Adipocyte (in vitro differentiated cells): ENCODE results near the gene NSUN6.

ENCODE experiments used
- DNase-seq: peaks from one replicate; pipeline ENCODE4 v3.0.0-alpha.2; 2015; ENCODE audit warnings: low read depth
- H3K27me3 ChIP-seq: replicated peaks from 2 replicates; pipeline ENCODE4 v1.7.0; 2013; ENCODE audit warnings: mild to moderate bottlenecking, low read length, moderate library complexity; ENCODE audit not compliant: control insufficient read depth, insufficient read depth
- H3K36me3 ChIP-seq: 2 replicates; pipeline ENCODE4 v1.7.0; 2013; ENCODE audit warnings: low read length, mild to moderate bottlenecking, moderate library complexity; ENCODE audit not compliant: control insufficient read depth, insufficient read depth, severe bottlenecking
- H3K4me1 ChIP-seq: 2 replicates; pipeline ENCODE4 v1.7.0; 2013; ENCODE audit warnings: mild to moderate bottlenecking, low read length, moderate library complexity; ENCODE audit not compliant: control insufficient read depth, insufficient read depth
- H3K4me3 ChIP-seq: 2 replicates; pipeline ENCODE4 v1.7.0; 2013; ENCODE audit warnings: mild to moderate bottlenecking, low read length, moderate library complexity
- H3K9ac ChIP-seq: 2 replicates; pipeline ENCODE4 v1.7.0; 2013; ENCODE audit warnings: mild to moderate bottlenecking, low read length, moderate library complexity
- H3K9me3 ChIP-seq: 2 replicates; pipeline ENCODE4 v1.7.0; 2013; ENCODE audit warnings: mild to moderate bottlenecking, low read length, moderate library complexity; ENCODE audit not compliant: control insufficient read depth

Gene NSUN6

DNA sequence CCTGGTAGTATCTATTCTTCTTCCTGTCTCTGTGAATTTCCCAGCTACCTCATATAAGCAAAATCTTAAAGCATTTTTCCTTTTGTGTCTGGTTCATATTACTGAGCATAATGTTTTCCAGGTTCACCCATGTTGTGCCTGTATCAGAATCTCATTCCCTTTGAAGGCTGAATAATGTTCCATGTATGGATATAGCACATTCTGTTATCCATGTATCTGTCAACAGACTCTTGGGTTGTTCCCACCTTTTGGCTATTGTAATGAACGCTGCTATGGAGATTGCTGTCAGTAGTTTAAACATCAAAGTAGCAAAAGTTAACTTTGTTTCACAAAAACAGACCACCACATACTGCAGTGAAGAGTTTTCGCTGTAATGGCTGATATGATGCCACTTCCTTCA, 99.9 kb downstream of the NSUN6 start:
- DNase-seq, result no peak
- Histone ChIP-seq H3K27me3 (no peaks in the 10 kb centered on the region), H3K4me3 (no peak overlapping the region), H3K9me3 (no peaks in the 10 kb centered on the region), H3K9ac (no peak overlapping the region), H3K4me1 (no peaks in the 10 kb centered on the region), H3K36me3 (peaks cover 14% of the 10 kb centered on the region)

DNA sequence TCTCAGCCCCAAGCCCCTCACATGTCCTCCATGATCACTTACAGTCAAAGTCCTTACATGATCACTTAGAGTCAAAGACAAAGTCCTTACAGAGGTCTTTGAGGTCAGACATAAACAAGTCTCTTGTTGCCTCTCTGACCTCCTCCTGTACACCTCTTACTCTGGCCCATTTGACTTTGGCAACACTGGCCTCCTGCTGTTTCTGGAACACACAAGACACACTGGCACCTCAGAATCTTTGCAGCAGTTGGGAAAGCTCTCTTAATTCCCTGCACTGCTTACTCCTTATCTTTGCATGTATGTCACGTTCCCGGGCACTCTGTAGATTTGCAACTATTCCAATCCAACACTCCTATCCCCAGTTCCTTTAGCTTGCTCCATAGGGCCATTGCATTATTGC, 102.3 kb downstream of the NSUN6 start:
- Histone ChIP-seq H3K36me3 (peaks cover 4% of the 10 kb centered on the region), H3K27me3 (no peaks in the 10 kb centered on the region), H3K4me1 (no peaks in the 10 kb centered on the region), H3K9ac (no peak overlapping the region), H3K4me3 (no peak overlapping the region), H3K9me3 (no peaks in the 10 kb centered on the region)
- DNase-seq, result no peak

DNA sequence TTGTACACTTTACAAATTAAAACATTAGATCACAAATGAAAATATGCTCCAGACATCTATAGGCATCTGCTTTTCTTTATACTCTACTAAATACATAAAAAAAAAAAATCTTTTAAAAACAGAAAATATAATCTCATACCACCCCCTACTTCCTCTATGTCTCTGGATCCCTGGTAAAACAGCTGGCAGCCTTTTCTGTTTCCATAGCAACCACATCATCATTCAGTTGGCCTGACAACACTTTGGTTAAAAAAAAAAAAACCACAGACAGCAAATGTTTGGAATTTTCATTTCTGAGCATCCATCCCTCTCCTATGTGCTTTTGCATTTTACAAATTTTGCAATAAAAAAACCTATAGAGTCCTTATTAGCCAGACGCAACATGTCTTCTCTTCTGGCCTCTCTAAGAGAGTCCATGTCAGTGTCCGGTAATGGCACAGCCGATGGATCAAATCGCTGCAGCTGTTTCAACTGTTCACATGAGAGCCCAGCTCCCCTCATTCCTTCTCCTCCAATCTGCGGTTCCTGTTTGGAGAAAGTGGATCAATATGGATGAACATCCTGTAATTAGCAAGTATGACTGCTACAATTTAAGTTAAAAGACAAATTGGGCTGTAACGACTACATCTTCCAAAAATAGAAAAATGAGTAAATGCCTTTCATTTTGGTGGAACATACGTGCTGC, 105.6 kb downstream of the NSUN6 start:
- Histone ChIP-seq H3K27me3 (no peaks in the 10 kb centered on the region), H3K4me1 (no peaks in the 10 kb centered on the region), H3K9ac (no peak overlapping the region), H3K4me3 (no peak overlapping the region), H3K9me3 (no peaks in the 10 kb centered on the region), H3K36me3 (peaks cover 10% of the 10 kb centered on the region)
- DNase-seq, result no peak

DNA sequence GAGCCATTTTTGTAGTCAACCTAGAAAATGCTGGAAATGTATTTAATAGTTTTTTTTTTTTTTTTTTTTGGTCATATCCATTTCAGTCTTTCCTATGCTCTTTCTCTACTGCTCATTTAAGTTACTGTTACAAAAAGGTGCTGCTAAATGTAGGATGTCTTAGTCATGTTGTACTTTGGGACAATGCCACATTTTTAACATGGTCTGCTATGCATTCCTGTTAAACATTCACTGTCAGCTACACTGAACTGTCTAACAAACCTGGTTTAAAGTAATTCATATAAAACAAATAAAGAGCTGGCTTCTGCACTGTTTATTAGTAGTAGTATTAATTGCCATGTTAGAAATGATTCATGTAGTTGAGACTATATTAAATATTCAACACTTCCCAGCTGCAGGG, 108.6 kb downstream of the NSUN6 start:
- no peaks in the 10 kb centered on the region for H3K4me1 ChIP-seq
- H3K4me3 ChIP-seq, result no peak overlapping the region
- no peak overlapping the region for H3K9ac ChIP-seq
- H3K27me3 ChIP-seq, result no peaks in the 10 kb centered on the region
- peaks cover 36% of the 10 kb centered on the region for H3K36me3 ChIP-seq
- H3K9me3 ChIP-seq, result no peaks in the 10 kb centered on the region
- peak; percentile 45 for DNase-seq

DNA sequence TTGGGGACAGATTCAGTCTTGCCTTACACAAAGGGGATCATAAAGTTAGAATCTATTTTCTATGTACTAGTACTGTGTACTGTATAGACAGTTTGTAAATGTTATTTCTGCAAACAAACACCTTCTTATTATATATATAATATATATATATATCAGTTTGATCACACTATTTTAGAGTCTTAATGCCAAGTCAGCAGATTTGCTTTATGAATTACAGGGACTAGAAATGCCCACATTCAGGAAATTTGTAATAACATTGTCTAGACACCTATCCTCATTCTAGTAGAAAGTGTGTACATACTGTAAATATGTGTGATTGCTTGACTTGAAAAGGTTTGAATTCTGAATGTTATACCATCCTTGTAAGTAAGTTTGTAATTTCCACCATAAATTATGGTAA, 111.2 kb downstream of the NSUN6 start:
- Histone ChIP-seq H3K27me3 (no peaks in the 10 kb centered on the region), H3K9ac (no peak overlapping the region), H3K4me1 (no peaks in the 10 kb centered on the region), H3K9me3 (no peaks in the 10 kb centered on the region), H3K36me3 (peaks cover 53% of the 10 kb centered on the region), H3K4me3 (no peak overlapping the region)
- DNase-seq, result no peak

DNA sequence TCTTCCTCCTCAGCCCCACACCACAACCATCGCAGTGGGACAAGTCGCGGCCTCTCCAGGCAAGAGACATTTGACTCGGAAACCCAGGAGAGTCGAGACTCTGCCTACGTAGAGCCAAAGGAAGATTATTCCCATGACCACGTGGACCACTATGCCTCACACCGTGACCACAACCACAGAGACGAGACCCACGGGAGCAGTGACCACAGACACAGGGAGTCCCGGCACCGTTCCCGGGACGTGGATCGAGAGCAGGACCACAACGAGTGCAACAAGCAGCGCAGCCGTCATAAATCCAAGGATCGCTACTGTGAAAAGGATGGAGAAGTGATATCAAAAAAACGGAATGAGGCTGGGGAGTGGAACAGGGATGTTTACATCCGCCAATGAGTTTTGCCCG, 112.1 kb downstream of the NSUN6 start:
- Histone ChIP-seq H3K27me3 (no peaks in the 10 kb centered on the region), H3K36me3 (peaks cover 62% of the 10 kb centered on the region), H3K9me3 (no peaks in the 10 kb centered on the region), H3K9ac (no peak overlapping the region), H3K4me1 (no peaks in the 10 kb centered on the region), H3K4me3 (no peak overlapping the region)
- no peak for DNase-seq

DNA sequence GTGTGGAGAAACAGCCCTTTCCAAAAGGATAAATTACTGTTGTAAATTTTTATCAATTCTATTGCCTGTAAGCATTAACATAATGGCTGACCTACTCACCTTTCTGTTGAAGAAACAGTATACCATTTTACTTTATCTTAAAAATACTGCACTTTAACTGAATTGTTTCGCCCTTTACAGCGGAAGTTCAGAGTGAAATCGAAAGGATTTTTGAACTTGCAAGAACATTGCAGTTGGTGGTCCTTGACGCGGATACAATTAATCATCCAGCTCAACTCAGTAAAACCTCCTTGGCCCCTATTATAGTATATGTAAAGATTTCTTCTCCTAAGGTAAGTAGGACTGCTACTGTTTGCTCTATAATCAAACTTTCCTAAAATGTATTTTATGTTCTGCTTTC, 117.5 kb downstream of the NSUN6 start:
- DNase-seq, result no peak
- Histone ChIP-seq H3K4me1 (no peaks in the 10 kb centered on the region), H3K27me3 (no peaks in the 10 kb centered on the region), H3K9ac (no peak overlapping the region), H3K9me3 (no peaks in the 10 kb centered on the region), H3K36me3 (peaks cover 63% of the 10 kb centered on the region), H3K4me3 (no peak overlapping the region)

DNA sequence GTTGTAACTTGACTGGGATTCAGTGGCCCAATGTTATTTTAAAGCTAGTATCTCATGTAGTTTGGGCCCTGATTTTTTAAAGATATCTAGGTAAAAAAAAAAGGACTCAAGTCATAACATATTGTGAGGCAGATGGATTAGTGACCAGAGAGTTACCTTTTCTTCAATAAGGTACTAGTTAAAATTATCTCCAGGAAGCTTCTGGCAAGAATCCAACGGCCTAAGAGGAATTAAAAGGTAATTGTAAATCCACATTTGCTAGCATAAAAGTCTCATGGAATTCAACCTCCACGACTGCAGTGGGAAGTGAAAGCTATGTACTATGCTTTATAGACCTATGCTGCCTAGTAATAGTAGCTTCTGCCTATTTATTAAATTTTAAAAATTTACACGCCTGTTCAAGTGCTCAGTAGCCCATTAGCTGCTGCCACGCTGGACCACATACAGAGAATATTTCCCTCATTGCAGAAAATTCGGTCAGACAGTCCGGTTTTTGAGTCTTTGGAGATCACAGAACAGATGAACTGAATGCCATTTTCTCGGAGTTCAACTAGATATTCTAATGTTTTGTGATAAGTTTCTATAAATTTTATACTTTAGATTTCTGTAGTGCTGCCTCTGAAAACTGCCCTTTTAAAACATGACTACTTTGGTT, 118.4 kb downstream of the NSUN6 start:
- H3K9ac ChIP-seq, result no peak overlapping the region
- H3K27me3 ChIP-seq, result no peaks in the 10 kb centered on the region
- H3K4me3 ChIP-seq, result no peak overlapping the region
- H3K9me3 ChIP-seq, result no peaks in the 10 kb centered on the region
- H3K36me3 ChIP-seq, result peaks cover 62% of the 10 kb centered on the region
- H3K4me1 ChIP-seq, result no peaks in the 10 kb centered on the region
- no peak for DNase-seq

DNA sequence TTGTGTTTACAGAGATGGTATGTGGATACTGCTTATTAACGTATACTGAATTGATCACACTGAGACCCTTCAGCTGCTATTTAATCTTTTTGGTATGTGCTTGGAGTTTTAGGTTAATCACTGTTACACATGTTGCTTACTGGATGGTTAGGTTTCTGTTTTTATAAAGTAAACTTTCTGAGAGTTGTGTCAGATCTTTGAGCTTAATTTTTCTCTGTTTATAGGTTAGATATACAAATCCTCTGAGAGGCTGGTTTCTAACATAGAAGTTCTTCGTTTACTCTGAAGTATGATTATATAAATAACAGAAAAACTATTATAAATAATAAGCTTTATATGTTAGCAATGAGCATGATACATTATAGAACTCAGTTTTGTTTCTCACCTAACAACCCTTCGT, 123.1 kb downstream of the NSUN6 start:
- Histone ChIP-seq H3K27me3 (no peaks in the 10 kb centered on the region), H3K9ac (no peak overlapping the region), H3K36me3 (peaks cover 35% of the 10 kb centered on the region), H3K9me3 (no peaks in the 10 kb centered on the region), H3K4me3 (no peak overlapping the region), H3K4me1 (peaks cover 3% of the 10 kb centered on the region)
- no peak for DNase-seq

DNA sequence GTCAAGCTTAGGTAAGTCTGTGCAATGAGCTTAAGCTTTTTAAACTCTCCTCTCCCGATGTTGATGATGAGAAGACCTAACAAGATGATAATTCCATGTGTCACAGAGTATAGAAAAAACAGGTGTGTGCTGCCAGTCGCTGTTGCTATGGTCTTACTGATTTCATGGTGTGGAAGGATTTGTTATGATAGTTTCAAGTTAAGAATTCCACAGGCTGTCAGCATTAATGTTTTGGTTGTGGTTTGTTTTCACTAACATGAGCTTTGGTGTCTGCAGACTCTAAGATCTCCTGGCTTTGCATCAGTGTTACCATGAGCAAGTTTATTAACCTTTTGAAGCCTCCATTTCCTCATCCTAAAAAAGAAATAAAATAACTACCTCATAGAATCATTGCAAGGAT, 123.7 kb downstream of the NSUN6 start:
- no peak for DNase-seq
- peaks cover 35% of the 10 kb centered on the region for H3K36me3 ChIP-seq
- H3K27me3 ChIP-seq, result no peaks in the 10 kb centered on the region

DNA sequence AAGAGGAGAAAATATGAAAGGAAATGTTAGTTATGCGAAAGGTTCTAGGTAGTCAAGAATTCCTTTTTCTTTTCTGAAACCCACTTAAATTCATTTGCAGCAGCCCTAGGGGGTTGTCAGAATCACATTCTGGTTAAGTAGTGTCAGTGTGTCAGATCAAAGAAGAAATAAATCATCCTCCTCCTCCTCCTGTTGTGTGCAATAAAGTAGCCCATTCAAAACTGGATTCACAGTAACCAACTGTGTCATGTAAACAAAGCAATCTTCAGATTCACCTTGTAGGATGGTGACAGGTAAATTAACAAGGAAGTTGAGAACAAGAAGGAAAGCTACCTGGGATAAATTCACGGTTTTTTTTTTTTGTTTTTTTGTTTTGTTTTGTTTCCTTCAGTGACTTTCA, 127.5 kb downstream of the NSUN6 start:
- peaks cover 51% of the 10 kb centered on the region for H3K36me3 ChIP-seq
- H3K9me3 ChIP-seq, result no peaks in the 10 kb centered on the region
- H3K27me3 ChIP-seq, result no peaks in the 10 kb centered on the region
- H3K4me1 ChIP-seq, result peaks cover 8% of the 10 kb centered on the region
- no peak overlapping the region for H3K4me3 ChIP-seq
- H3K9ac ChIP-seq, result no peak overlapping the region
- DNase-seq, result no peak

More for the DNA sequence above, 123.7 kb downstream of the NSUN6 start:
- Histone ChIP-seq H3K9me3 (no peaks in the 10 kb centered on the region), H3K9ac (no peak overlapping the region), H3K4me1 (peaks cover 8% of the 10 kb centered on the region), H3K4me3 (no peak overlapping the region)

DNA sequence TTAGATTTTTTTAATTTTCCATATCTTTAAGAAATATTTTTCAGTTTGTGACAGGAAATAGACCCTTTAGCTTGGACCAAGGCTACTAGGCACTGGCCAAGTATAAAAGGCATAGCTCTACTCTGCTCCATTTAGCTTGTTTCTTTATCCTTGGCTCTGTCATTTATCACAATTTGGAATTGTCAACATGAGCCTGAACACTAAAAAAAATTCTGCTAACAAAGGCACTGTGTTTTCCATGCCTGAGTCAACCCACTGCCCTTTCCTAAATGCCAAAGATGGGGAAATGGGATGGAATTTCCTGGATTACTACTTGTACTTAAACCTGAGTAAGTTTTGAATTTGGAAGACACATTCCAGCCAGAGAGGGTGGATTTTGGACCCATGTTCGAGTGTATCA, 128.4 kb downstream of the NSUN6 start:
- peak; percentile 29 for DNase-seq
- no peaks in the 10 kb centered on the region for H3K27me3 ChIP-seq
- peaks cover 8% of the 10 kb centered on the region for H3K4me1 ChIP-seq
- H3K36me3 ChIP-seq, result peaks cover 51% of the 10 kb centered on the region
- H3K4me3 ChIP-seq, result no peak overlapping the region
- H3K9me3 ChIP-seq, result no peaks in the 10 kb centered on the region
- H3K9ac ChIP-seq, result no peak overlapping the region
